K562 (cell line): ENCODE data around the gene CAPN2. TPM values are rescaled to one million over a fixed set of nuclear protein-coding genes. Genes with fewer than 3 reads are reported as not detected.
A peak's percentile ranks its signal among the peaks of the same experiment; 100 is the strongest.

ENCODE experiments used
- C11orf30 ChIP-seq: fragments of 450-650 bp; IDR thresholded peaks from 2 replicates; pipeline ENCODE4 v1.6.1; 2016; ENCODE audit warnings: low read depth, mild to moderate bottlenecking
- CEBPG ChIP-seq, 3 experiments: fragments of 200-800 bp in 1 of 3; sonication (Bioruptor generic) in 1 of 3; sonication (generic) in 1 of 3; formaldehyde crosslinking in 1 of 3; IDR thresholded peaks in 2 of 3; conservative IDR thresholded peaks in 1 of 3; 2 replicates each; pipeline versions ENCODE4 v1.6.1 to v1.8.0; 2016 to 2022; ENCODE audit warnings: missing compliant biosample characterization in 2 of 3, missing genetic modification characterization in 2 of 3, mild to moderate bottlenecking in 1 of 3, missing genetic modification reagents in 1 of 3
- CSDE1 ChIP-seq, 2 experiments: fragments of 450-650 bp; IDR thresholded peaks; 2 replicates each; pipeline ENCODE4 v1.6.1; 2016; ENCODE audit warnings: mild to moderate bottlenecking in 1 of 2
- E2F1 ChIP-seq: sonication (generic); formaldehyde crosslinking; IDR thresholded peaks from 2 replicates; pipeline ENCODE4 v1.8.1; 2023; ENCODE audit warnings: mild to moderate bottlenecking, missing genetic modification reagents, moderate library complexity
- EZH2 ChIP-seq: IDR thresholded peaks from 2 replicates; pipeline ENCODE4 v1.6.1; 2012; ENCODE audit warnings: low read depth, mild to moderate bottlenecking, inconsistent platforms, low read length, borderline replicate concordance
- MYBL2 ChIP-seq, 2 experiments: fragments of 450-650 bp in 1 of 2; sonication (generic) in 1 of 2; formaldehyde crosslinking in 1 of 2; IDR thresholded peaks; 2 replicates each; pipeline versions ENCODE4 v1.6.1 to v1.8.1; 2017 to 2022; ENCODE audit warnings: borderline replicate concordance in 1 of 2, inconsistent platforms in 1 of 2, low read depth in 1 of 2, mild to moderate bottlenecking in 1 of 2, missing genetic modification reagents in 1 of 2, moderate library complexity in 1 of 2
- NCOA1 ChIP-seq: fragments of 450-650 bp; IDR thresholded peaks from 2 replicates; pipeline ENCODE4 v1.6.1; 2016; ENCODE audit warnings: low read depth
- RFX5 ChIP-seq: IDR thresholded peaks from 2 replicates; pipeline ENCODE4 v1.6.1; 2011; ENCODE audit warnings: low read depth, mild to moderate bottlenecking, improper control_type of control experiment, low read length
- TAF9B ChIP-seq: fragments of 450-650 bp; IDR thresholded peaks from 2 replicates; pipeline ENCODE4 v1.6.1; 2018; ENCODE audit warnings: mild to moderate bottlenecking; ENCODE audit not compliant: partially characterized antibody
- XRCC5 ChIP-seq: fragments of 200-400 bp; formaldehyde crosslinking; IDR thresholded peaks from 2 replicates; pipeline ENCODE4 v1.6.1; 2017; ENCODE audit warnings: low read depth, mild to moderate bottlenecking, low read length
- ZNF197 ChIP-seq: fragments of 200-800 bp; sonication (Bioruptor generic); IDR thresholded peaks from 2 replicates; pipeline ENCODE4 v1.6.1; 2016; ENCODE audit warnings: low read depth, missing genetic modification characterization, missing compliant biosample characterization
- ZNF224 ChIP-seq: sonication (generic); formaldehyde crosslinking; IDR thresholded peaks from 2 replicates; pipeline ENCODE4 v1.8.0; 2022; ENCODE audit warnings: mild to moderate bottlenecking, missing genetic modification reagents
- polyA plus RNA-seq, 8 experiments: library from polyadenylated mRNA; depleted of rRNA in 4 of 8; stranded (reverse) in 5 of 8; unstranded in 3 of 8; fragments of >200 nt; fragmentation: Nextera tagmentation in 2 of 8; fragmentation: Illumina TruSeq in 1 of 8; extraction: Ambion mirVana in 2 of 8; extraction: Trizol in 1 of 8; gene quantifications; 2 replicates each; pipeline versions ENCODE4 v1.2.1 to v1.2.3, GENCODE V29; 2011 to 2014; ENCODE audit warnings: inconsistent platforms in 1 of 8, missing spikeins in 1 of 8
- total RNA-seq, 7 experiments: library from RNA; depleted of rRNA in 6 of 7; stranded (reverse); fragments of >200 nt in 6 of 7; fragmentation: Illumina TruSeq in 2 of 7; extraction: Trizol in 2 of 7; gene quantifications; 2 replicates each; pipeline versions ENCODE4 v1.2.1 to v1.2.3, GENCODE V29; 2011 to 2021; ENCODE audit warnings: low replicate concordance in 1 of 7
- TF ChIP-seq, protein P1 (sequence below): IDR thresholded peaks from 3 replicates; pipeline ENCODE4 v1.6.1; 2011; ENCODE audit warnings: borderline replicate concordance, mild to moderate bottlenecking, moderate library complexity; ENCODE audit not compliant: insufficient read length; ENCODE audit errors: extremely low read depth
- TF ChIP-seq, protein P2 (sequence below): fragments of 150-350 bp; conservative IDR thresholded peaks from 2 replicates; pipeline ENCODE4 v1.6.1; 2014; ENCODE audit warnings: low read length
- TF ChIP-seq, protein P3 (sequence below): fragments of 450-650 bp; formaldehyde crosslinking; conservative IDR thresholded peaks from 2 replicates; pipeline ENCODE4 v1.4.0; 2022; ENCODE audit warnings: mild to moderate bottlenecking, missing genetic modification characterization
- TF ChIP-seq, protein P4 (sequence below): IDR thresholded peaks from 2 replicates; pipeline ENCODE4 v1.6.1; 2011; ENCODE audit not compliant: insufficient read length; ENCODE audit errors: extremely low read depth

The CAPN2 gene
- total and polyA plus RNA-seq, 9 of the 15 experiments (the other 6 are each of a cell fraction or from before 2014, with no cell fraction given), result 24.6 to 157 (median 101) TPM

- TF ChIP-seq, protein P1, sequence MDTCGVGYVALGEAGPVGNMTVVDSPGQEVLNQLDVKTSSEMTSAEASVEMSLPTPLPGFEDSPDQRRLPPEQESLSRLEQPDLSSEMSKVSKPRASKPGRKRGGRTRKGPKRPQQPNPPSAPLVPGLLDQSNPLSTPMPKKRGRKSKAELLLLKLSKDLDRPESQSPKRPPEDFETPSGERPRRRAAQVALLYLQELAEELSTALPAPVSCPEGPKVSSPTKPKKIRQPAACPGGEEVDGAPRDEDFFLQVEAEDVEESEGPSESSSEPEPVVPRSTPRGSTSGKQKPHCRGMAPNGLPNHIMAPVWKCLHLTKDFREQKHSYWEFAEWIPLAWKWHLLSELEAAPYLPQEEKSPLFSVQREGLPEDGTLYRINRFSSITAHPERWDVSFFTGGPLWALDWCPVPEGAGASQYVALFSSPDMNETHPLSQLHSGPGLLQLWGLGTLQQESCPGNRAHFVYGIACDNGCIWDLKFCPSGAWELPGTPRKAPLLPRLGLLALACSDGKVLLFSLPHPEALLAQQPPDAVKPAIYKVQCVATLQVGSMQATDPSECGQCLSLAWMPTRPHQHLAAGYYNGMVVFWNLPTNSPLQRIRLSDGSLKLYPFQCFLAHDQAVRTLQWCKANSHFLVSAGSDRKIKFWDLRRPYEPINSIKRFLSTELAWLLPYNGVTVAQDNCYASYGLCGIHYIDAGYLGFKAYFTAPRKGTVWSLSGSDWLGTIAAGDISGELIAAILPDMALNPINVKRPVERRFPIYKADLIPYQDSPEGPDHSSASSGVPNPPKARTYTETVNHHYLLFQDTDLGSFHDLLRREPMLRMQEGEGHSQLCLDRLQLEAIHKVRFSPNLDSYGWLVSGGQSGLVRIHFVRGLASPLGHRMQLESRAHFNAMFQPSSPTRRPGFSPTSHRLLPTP, result no peak
- no peak for TF ChIP-seq ZNF224
- TF ChIP-seq, protein P2, sequence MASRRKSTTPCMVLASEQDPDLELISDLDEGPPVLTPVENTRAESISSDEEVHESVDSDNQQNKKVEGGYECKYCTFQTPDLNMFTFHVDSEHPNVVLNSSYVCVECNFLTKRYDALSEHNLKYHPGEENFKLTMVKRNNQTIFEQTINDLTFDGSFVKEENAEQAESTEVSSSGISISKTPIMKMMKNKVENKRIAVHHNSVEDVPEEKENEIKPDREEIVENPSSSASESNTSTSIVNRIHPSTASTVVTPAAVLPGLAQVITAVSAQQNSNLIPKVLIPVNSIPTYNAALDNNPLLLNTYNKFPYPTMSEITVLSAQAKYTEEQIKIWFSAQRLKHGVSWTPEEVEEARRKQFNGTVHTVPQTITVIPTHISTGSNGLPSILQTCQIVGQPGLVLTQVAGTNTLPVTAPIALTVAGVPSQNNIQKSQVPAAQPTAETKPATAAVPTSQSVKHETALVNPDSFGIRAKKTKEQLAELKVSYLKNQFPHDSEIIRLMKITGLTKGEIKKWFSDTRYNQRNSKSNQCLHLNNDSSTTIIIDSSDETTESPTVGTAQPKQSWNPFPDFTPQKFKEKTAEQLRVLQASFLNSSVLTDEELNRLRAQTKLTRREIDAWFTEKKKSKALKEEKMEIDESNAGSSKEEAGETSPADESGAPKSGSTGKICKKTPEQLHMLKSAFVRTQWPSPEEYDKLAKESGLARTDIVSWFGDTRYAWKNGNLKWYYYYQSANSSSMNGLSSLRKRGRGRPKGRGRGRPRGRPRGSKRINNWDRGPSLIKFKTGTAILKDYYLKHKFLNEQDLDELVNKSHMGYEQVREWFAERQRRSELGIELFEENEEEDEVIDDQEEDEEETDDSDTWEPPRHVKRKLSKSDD, result 0 out of 2 replicates have a peak, but pooled peaks have one; percentile 58
- TF ChIP-seq NCOA1, result no peak
- no peak for TF ChIP-seq C11orf30
- no peak for TF ChIP-seq TAF9B
- TF ChIP-seq MYBL2 (IDR thresholded peaks at IDR 0.05; ENCODE audit: low read depth), result no peak
- no peak; the same call in 1 of the 2 replicates for TF ChIP-seq MYBL2 (CRISPR knock-in tag; IDR thresholded peaks at IDR 0.05; ENCODE audit: borderline replicate concordance)
- no peak for TF ChIP-seq E2F1
- TF ChIP-seq RFX5, result no peak
- TF ChIP-seq, protein P3, sequence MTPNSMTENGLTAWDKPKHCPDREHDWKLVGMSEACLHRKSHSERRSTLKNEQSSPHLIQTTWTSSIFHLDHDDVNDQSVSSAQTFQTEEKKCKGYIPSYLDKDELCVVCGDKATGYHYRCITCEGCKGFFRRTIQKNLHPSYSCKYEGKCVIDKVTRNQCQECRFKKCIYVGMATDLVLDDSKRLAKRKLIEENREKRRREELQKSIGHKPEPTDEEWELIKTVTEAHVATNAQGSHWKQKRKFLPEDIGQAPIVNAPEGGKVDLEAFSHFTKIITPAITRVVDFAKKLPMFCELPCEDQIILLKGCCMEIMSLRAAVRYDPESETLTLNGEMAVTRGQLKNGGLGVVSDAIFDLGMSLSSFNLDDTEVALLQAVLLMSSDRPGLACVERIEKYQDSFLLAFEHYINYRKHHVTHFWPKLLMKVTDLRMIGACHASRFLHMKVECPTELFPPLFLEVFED, result no peak
- no peak for TF ChIP-seq ZNF197 (CRISPR knock-in tag)
- no peak for TF ChIP-seq EZH2
- TF ChIP-seq, protein P4, sequence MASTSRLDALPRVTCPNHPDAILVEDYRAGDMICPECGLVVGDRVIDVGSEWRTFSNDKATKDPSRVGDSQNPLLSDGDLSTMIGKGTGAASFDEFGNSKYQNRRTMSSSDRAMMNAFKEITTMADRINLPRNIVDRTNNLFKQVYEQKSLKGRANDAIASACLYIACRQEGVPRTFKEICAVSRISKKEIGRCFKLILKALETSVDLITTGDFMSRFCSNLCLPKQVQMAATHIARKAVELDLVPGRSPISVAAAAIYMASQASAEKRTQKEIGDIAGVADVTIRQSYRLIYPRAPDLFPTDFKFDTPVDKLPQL, result no peak
- TF ChIP-seq CSDE1 (IDR thresholded peaks at IDR 0.05), result no peak
- peak; percentile 34; the same call in 1 of the 2 replicates for TF ChIP-seq CEBPG (CRISPR knock-in tag; IDR thresholded peaks at IDR 0.05)
- TF ChIP-seq CEBPG (tag; conservative IDR thresholded peaks at IDR 0.05 in 1 of 2, IDR thresholded peaks at IDR 0.05 in 1 of 2), result no peak
- no peak for TF ChIP-seq XRCC5
Observed at GRCh38 chr1:223712194-223712849, at the start of gene CAPN2 (continued).
